VCaP (cell line): ENCODE results near the gene HAAO.
"Not testable (repeated sequence)": the region's sequence is repeated elsewhere in the genome, so short reads cannot be mapped to it uniquely, and the experiment has no call there.

Experiments
- H3K27ac ChIP-seq: fragments of 450-650 bp; 2 replicates; pipeline ENCODE4 v1.5.1; 2017
- CTCF ChIP-seq: fragments of 450-650 bp; conservative IDR thresholded peaks from 2 replicates; pipeline ENCODE4 v1.5.1; 2017; ENCODE audit warnings: mild to moderate bottlenecking, moderate library complexity

The HAAO gene

DNA sequence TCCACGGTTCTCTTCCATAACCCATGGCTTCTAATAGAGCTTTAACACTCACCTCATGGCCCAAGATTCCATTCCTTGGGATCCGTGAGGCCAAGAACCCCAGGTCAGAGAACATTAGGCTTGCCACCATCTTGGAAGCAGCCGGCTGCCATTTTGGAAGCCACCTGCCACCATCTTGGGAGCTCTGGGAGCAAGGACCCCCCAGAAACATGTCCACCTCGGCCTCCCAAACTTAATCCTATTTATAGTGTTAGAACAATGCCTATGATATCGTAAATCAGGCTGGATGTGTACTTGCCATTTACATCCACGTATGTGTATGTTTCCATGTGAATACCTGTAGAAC, 39.9 kb upstream of the HAAO start:
- H3K27ac ChIP-seq = no peak overlapping the region
- no peak for TF ChIP-seq CTCF

GRCh38 chr2:42831575-42832288, 39.3 kb upstream of the HAAO start:
- not testable (repeated sequence) for H3K27ac ChIP-seq

DNA sequence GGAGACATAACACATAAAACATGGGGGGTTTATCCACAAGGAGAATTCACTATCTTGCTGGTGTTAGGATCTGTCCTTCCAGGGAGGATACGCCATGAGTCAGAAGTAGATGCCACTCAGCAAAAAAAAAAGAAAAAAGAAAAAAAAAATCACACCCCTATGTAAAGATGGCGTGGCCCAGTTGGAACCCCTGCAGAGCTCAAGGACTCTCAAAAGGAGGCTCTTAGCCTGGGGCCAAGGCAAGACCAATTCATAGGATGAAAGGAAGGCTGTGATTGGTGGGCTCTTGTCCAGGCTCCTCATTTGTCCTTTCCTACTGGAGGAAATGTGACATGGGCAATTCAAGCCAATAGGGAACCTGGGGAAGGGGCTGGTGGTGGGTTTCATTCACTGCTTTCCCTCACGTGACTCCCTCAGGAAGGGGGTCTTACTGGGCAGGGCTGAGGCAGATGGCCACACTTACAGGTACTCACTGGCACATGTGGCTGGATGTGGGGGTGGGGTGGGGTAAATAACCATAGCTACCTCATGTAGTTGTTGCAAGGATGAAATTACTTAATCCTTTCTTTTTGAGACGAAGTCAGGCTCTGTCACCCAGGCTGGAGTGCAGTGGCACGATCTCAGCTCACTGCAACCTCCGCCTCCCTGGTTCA, 38.7 kb upstream of the HAAO start:
- no peak for TF ChIP-seq CTCF
- no peak overlapping the region for H3K27ac ChIP-seq

- no peak for TF ChIP-seq CTCF
- H3K27ac ChIP-seq = no peak overlapping the region
Measured at GRCh38 chr2:42829671-42830440, 37.5 kb upstream of the HAAO start.

GRCh38 chr2:42828487-42829425, 36.4 kb upstream of the HAAO start:
- H3K27ac ChIP-seq = no peak overlapping the region
- TF ChIP-seq CTCF = peak; percentile 91

- H3K27ac ChIP-seq = peak overlapping the region; percentile 20; the same call in 1 of the 2 replicates
- peak; percentile 94 for TF ChIP-seq CTCF
Measured at GRCh38 chr2:42827647-42828486, 35.5 kb upstream of the HAAO start.

- no peak overlapping the region for H3K27ac ChIP-seq
- no peak for TF ChIP-seq CTCF
Measured at GRCh38 chr2:42826231-42826630, 33.8 kb upstream of the HAAO start.
